ENCODE data around the gene ERICH3. TPM values are rescaled to one million over a fixed set of nuclear protein-coding genes. Genes with fewer than 3 reads are reported as not detected.

ERICH3 gene
- total RNA-seq, 1 donor from 2014 or later = under 0.01 TPM

GRCh38 chr1:74586253-74586897 is 87.2 kb downstream of the ERICH3 start:
- no peak for DNase-seq

GRCh38 chr1:74584185-74584584 is 89.4 kb downstream of the ERICH3 start:
- DNase-seq = no peak

GRCh38 chr1:74583397-74583796 is 90.2 kb downstream of the ERICH3 start:
- DNase-seq = no peak

- DNase-seq = no peak
Measured at GRCh38 chr1:74579425-74579824, 94.2 kb downstream of the ERICH3 start.

- DNase-seq = no peak
Measured at GRCh38 chr1:74578101-74578500, 95.5 kb downstream of the ERICH3 start.

GRCh38 chr1:74571891-74572290 is 101.7 kb downstream of the ERICH3 start:
- DNase-seq = no peak

GRCh38 chr1:74571493-74571800 is 102.1 kb downstream of the ERICH3 start:
- no peak for DNase-seq

DNA sequence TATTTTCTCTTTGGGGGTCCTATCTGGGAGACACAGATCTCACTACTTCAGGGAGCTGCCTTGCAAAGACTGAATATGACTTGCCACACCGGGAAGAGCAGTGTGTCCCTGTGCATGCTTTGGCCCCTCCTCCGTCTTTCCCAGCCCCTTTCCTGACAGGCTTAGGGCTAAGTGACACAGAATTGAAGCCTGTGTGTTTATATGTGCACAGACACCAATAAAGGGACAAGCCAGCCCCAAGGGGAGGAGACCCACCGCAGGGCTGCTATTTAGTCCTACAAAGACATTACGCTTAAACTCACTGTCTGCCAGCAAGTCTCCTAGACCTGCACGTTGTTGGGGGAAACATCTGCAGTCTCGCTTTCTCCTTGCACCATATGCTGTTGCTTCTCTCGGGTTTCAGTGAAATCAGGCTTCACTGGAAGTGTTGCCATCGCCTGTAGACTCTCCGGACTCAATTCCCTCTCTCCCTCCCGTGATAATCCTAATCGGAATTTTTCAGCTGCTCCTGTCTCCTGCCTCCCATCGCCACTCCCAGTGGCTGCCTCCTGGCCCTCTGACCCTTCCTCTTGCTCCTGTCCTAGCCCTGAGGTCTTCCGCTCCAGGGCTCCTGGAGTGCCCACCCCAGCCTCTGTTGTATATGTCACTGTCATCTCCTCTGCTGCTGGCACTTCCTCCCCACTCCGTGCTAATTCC is 102.6 kb downstream of the ERICH3 start:
- DNase-seq = no peak

- no peak for DNase-seq
Measured at GRCh38 chr1:74549932-74550331, 123.7 kb downstream of the ERICH3 start.

DNA sequence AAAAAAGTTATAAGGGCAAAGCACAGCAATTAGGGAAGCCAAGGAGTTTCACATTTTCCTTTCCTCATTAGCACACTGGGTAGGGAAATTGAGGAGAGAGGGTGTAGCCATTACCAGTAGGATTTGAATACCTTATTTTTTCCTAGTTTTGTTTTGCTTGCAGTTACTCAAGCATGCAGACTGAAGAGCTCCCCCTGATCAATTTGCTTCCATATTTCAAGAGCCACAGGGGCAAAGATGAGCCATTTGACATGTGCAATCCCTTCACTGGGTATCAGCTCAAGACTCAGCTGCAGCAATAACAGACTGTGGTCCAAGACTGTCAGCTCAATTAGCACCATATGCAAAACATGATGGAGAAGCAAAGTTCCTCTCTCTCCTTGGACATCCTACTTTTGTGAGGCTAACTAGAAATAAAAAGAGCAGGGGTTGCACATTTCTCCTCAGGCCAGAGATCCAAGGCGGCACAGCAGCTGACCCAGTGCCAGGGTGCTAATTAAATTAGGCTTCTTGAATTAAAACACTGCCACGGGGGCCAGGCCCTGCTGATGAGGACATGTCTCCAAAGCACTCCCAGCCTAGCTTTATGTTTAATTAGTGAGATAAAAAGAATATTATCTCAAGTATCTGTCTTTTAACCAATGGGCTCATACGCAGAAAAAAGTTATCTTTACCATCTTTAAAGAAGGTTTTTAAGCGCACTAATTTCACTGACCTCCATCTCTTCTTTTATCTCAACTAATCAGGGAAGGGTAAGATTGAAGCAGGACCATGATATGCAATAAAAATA is 124.4 kb downstream of the ERICH3 start:
- DNase-seq = no peak

GRCh38 chr1:74545821-74546220 is 127.8 kb downstream of the ERICH3 start:
- DNase-seq = no peak

DNA sequence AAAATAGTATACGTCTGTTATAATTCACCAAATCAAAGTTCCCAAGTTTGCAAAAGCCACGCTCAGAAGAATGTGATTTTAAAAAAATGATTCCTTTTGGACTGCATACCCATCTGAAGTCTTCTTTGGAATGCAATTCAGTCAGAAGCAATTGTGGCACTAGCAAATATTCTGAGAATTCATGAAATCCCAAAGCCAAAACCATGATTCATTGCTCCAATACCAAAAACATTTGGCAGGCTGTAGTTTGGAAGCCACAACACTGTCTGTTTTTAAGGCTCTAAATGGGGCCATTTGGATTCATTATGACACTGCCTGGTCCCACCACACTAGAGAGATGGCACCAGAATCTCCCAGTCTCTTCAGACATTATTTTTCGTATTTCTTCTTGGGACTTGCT is 139.4 kb downstream of the ERICH3 start:
- no peak for DNase-seq

GRCh38 chr1:74531796-74532195 is 141.8 kb downstream of the ERICH3 start:
- no peak for DNase-seq

DNA sequence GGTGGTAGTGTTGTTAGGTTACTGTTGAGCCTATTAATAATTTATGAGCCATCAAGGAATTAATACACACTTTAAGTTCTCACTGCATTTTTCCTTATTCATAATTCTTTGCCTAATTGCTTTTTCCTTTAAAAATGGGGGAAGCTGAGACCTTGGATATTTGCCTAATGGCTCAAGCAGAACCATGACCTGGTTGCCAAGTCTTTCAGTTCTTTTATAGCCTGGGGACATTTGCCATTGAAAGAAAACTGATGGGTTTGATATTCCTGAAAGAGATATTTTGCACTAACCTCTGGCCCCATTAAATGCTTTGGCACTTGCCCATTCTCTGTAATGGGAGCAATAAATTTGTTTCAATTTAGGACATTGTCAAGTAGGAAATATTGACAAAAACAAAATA is 142.7 kb downstream of the ERICH3 start:
- DNase-seq = no peak

GRCh38 chr1:74528123-74528522 is 145.5 kb downstream of the ERICH3 start:
- DNase-seq = no peak

GRCh38 chr1:74526708-74527107 is 146.9 kb downstream of the ERICH3 start:
- DNase-seq = no peak

GRCh38 chr1:74523873-74524480 is 149.6 kb downstream of the ERICH3 start:
- DNase-seq = no peak

DNA sequence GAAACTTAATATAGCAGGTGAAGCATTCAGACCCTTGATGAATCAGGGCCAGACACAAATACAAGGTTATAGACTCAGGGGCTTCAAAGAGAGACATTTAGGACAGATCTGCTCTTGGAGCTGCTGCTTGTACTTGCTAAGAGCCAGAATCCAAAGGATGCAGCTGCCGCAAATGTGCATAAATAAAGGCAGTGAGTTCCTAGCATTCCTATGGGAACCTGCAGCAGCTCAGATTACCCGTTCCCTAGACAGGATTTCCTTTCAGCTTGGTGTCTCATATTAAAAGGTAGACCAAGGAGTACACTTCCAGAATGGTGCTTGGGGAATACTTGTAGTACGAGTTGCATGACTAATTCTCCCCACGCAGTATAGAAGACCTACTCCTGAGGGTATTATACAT is 151.4 kb downstream of the ERICH3 start:
- no peak for DNase-seq

Other genes starting within 250 kb of the ERICH3 start
- gene LRRC53, start 161.2 kb downstream of the ERICH3 start, total RNA-seq = not detected in 2 replicates
- 33.3 and 33.4 TPM in 2 replicates for gene CRYZ, start 59.3 kb upstream of the ERICH3 start, total RNA-seq
- gene TYW3, start 59.4 kb upstream of the ERICH3 start, total RNA-seq = 10.7 and 17.0 TPM in 2 replicates